PC-3 (cell line): ENCODE results near the gene TFB1M. TPM values are rescaled to one million over a fixed set of nuclear protein-coding genes. Genes with fewer than 3 reads are reported as not detected.

ENCODE experiments used
- ATAC-seq: fragments of 200-7000 bp; cut with Tn5 transposase; 2 replicates; pipeline ENCODE4 v1.9.1; 2020; ENCODE audit warnings: mild to moderate bottlenecking, moderate library complexity
- BruUV-seq: library from RNA; stranded (reverse); fragments of 400-500 nt; replicated peaks from 2 replicates; lab custom pipeline; 2021; lab: Mats Ljungman, UMichigan
- CTCF ChIA-PET: fragments of 300-600 bp; sonication (Branson Sonifier 250); formaldehyde crosslinking; loops from one replicate; lab custom pipeline; 2022; ENCODE audit warnings: antibody characterized with exemption; lab: Charles Lee
- POLR2A ChIA-PET: fragments of 300-600 bp; sonication (Branson Sonifier 250); formaldehyde crosslinking; loops from one replicate; lab custom pipeline; 2022; ENCODE audit warnings: antibody characterized with exemption; ENCODE audit not compliant: unreplicated experiment; lab: Charles Lee
- DNase-seq: peaks from one replicate; pipeline ENCODE4 v3.0.0-alpha.2; 2015
- H2AFZ ChIP-seq: fragments of 300-600 bp; sonication (generic); 2 replicates; pipeline ENCODE4 v1.6.0; 2016; ENCODE audit warnings: antibody characterized with exemption, low read length
- H3F3A ChIP-seq: fragments of 300-600 bp; sonication (generic); one replicate; pipeline ENCODE4 v1.6.0; 2017; ENCODE audit warnings: antibody characterized with exemption, low read length, control low read depth, mild to moderate bottlenecking; ENCODE audit not compliant: unreplicated experiment
- H3K27ac ChIP-seq: fragments of 300-600 bp; sonication (generic); 2 replicates; pipeline ENCODE4 v1.5.1; 2016; ENCODE audit warnings: mild to moderate bottlenecking, low read length
- H3K27me3 ChIP-seq: fragments of 300-600 bp; sonication (generic); 2 replicates; pipeline ENCODE4 v1.6.1; 2016; ENCODE audit warnings: low read length, mixed read lengths
- H3K36me3 ChIP-seq: fragments of 300-600 bp; sonication (generic); 2 replicates; pipeline ENCODE4 v1.6.1; 2016; ENCODE audit warnings: low read depth, mixed run types, low read length, mixed read lengths
- H3K4me1 ChIP-seq: fragments of 300-600 bp; sonication (generic); 2 replicates; pipeline ENCODE4 v1.5.1; 2016; ENCODE audit warnings: low read length; ENCODE audit not compliant: insufficient read depth
- H3K4me2 ChIP-seq: fragments of 300-600 bp; sonication (generic); 2 replicates; pipeline ENCODE4 v1.6.0; 2016; ENCODE audit warnings: low read length
- H3K4me3 ChIP-seq: fragments of 300-600 bp; sonication (generic); 2 replicates; pipeline ENCODE4 v1.5.1; 2016; ENCODE audit warnings: mild to moderate bottlenecking, low read length, mixed read lengths
- H3K79me2 ChIP-seq: fragments of 300-600 bp; sonication (generic); 2 replicates; pipeline ENCODE4 v1.6.1; 2017; ENCODE audit warnings: low read length, mixed read lengths
- H3K9ac ChIP-seq: fragments of 300-600 bp; sonication (generic); 2 replicates; pipeline ENCODE4 v1.6.0; 2016; ENCODE audit warnings: mild to moderate bottlenecking, low read length
- H3K9me2 ChIP-seq: fragments of 300-600 bp; sonication (generic); replicated peaks from 2 replicates; pipeline ENCODE4 v1.6.1; 2016; ENCODE audit warnings: mixed run types, low read length, mixed read lengths
- H3K9me3 ChIP-seq: fragments of 300-600 bp; sonication (generic); 2 replicates; pipeline ENCODE4 v1.6.1; 2016; ENCODE audit warnings: low read length, mixed read lengths
- H4K20me1 ChIP-seq: fragments of 300-600 bp; sonication (generic); 2 replicates; pipeline ENCODE4 v1.6.1; 2016; ENCODE audit warnings: low read length, mixed read lengths
- CTCF ChIP-seq: fragments of 300-600 bp; sonication (generic); conservative IDR thresholded peaks from 2 replicates; pipeline ENCODE4 v1.5.1; 2017; ENCODE audit warnings: antibody characterized with exemption, low read depth, mild to moderate bottlenecking, low read length
- EZH2 ChIP-seq: fragments of 300-600 bp; sonication (generic); IDR thresholded peaks from one replicate; pipeline ENCODE4 v1.6.1; 2017; ENCODE audit warnings: antibody characterized with exemption, mild to moderate bottlenecking, low read length; ENCODE audit not compliant: unreplicated experiment
- EZH2phosphoT487 ChIP-seq: fragments of 300-600 bp; sonication (generic); IDR thresholded peaks from 2 replicates; pipeline ENCODE4 v1.6.1; 2018; ENCODE audit warnings: mild to moderate bottlenecking, antibody characterized with exemption, low read length, borderline replicate concordance
- intact Hi-C: fragments of 100-400 bp; cut with micrococcal nuclease; formaldehyde crosslinking; loops from 2 replicates; pipeline ENCODE4 v1.9.0; 2023
- total RNA-seq: library from RNA; depleted of rRNA; stranded (reverse); fragments of >200 nt; gene quantifications from 2 replicates; pipeline ENCODE4 v1.2.3, GENCODE V29; 2014

TFB1M gene
- total RNA-seq, 1 experiment from 2014 or later = 23.1 TPM

GRCh38 chr6:155284775-155285174 is 29.5 kb downstream of the TFB1M start:
- Histone ChIP-seq H3K79me2 (no peaks in the 10 kb centered on the region), H2AFZ (no peak overlapping the region), H3K9ac (no peak overlapping the region), H3K4me1 (no peaks in the 10 kb centered on the region), H4K20me1 (no peaks in the 10 kb centered on the region), H3K27me3 (no peaks in the 10 kb centered on the region), H3K4me2 (no peak overlapping the region), H3K4me3 (no peak overlapping the region), H3F3A (no peaks in the 10 kb centered on the region), H3K9me3 (no peaks in the 10 kb centered on the region), H3K27ac (no peak overlapping the region), H3K9me2 (no peaks in the 10 kb centered on the region), H3K36me3 (peaks cover 13% of the 10 kb centered on the region)
- BruUV-seq = no TSS peak
- DNase-seq = no peak
- no peak for TF ChIP-seq EZH2
- no peak for TF ChIP-seq EZH2phosphoT487
- TF ChIP-seq CTCF = no peak
- intact Hi-C loops = no loop called here
- POLR2A ChIA-PET = no interaction called here
- ATAC-seq = no peak
- CTCF ChIA-PET = no interaction called here

GRCh38 chr6:155278319-155279049 is 35.8 kb downstream of the TFB1M start:
- Histone ChIP-seq H3K4me3 (no peak overlapping the region), H3K9me3 (no peaks in the 10 kb centered on the region), H3K9ac (no peak overlapping the region), H3K27me3 (no peaks in the 10 kb centered on the region), H3K4me2 (no peak overlapping the region), H3K9me2 (no peaks in the 10 kb centered on the region), H4K20me1 (no peaks in the 10 kb centered on the region), H3K4me1 (peaks cover 8% of the 10 kb centered on the region), H3K36me3 (peaks cover 3% of the 10 kb centered on the region; the same call in 1 of the 2 replicates), H3K79me2 (no peaks in the 10 kb centered on the region), H3K27ac (no peak overlapping the region), H2AFZ (no peak overlapping the region), H3F3A (no peaks in the 10 kb centered on the region)
- ATAC-seq (no peak), DNase-seq (no peak)
- TF ChIP-seq CTCF (no peak), EZH2 (no peak), EZH2phosphoT487 (no peak)
- CTCF ChIA-PET = no interaction called here
- intact Hi-C loops = no loop called here
- no TSS peak for BruUV-seq
- POLR2A ChIA-PET = no interaction called here

GRCh38 chr6:155276638-155277037 is 37.6 kb downstream of the TFB1M start:
- H3K9me3 ChIP-seq = no peaks in the 10 kb centered on the region
- H2AFZ ChIP-seq = no peak overlapping the region
- peaks cover 8% of the 10 kb centered on the region for H3K4me1 ChIP-seq
- intact Hi-C loops = loop anchor here (2.0 kb wide), 1 partner anchor 38 kb away; the partner anchor contains the start of gene TFB1M
- CTCF ChIA-PET = interaction anchor here (0.5 kb wide), 1 partner anchor 41 kb away, joined by 3 read pairs; no protein-coding TSS in a partner anchor
- TF ChIP-seq EZH2 = no peak
- TF ChIP-seq CTCF = no peak
- no peak for TF ChIP-seq EZH2phosphoT487
- BruUV-seq = TSS peak; percentile 73
- POLR2A ChIA-PET = no interaction called here
- DNase-seq (no peak), ATAC-seq (no peak)
- no peaks in the 10 kb centered on the region for H3F3A ChIP-seq
- H3K27me3 ChIP-seq = no peaks in the 10 kb centered on the region
- no peaks in the 10 kb centered on the region for H4K20me1 ChIP-seq
- no peaks in the 10 kb centered on the region; the same call in 1 of the 2 replicates for H3K36me3 ChIP-seq
- no peaks in the 10 kb centered on the region for H3K9me2 ChIP-seq
- peak overlapping the region; percentile 45 for H3K27ac ChIP-seq
- H3K9ac ChIP-seq = no peak overlapping the region
- H3K4me2 ChIP-seq = no peak overlapping the region
- H3K79me2 ChIP-seq = no peaks in the 10 kb centered on the region
- no peak overlapping the region for H3K4me3 ChIP-seq
